ENCODE measurements around the gene PRDM12. TPM values are rescaled to one million over a fixed set of nuclear protein-coding genes. Genes with fewer than 3 reads are reported as not detected.
A peak's percentile ranks its signal among the peaks of the same experiment; 100 is the strongest.

Gene PRDM12
- total RNA-seq, 1 experiment from 2014 or later: not detected

DNA sequence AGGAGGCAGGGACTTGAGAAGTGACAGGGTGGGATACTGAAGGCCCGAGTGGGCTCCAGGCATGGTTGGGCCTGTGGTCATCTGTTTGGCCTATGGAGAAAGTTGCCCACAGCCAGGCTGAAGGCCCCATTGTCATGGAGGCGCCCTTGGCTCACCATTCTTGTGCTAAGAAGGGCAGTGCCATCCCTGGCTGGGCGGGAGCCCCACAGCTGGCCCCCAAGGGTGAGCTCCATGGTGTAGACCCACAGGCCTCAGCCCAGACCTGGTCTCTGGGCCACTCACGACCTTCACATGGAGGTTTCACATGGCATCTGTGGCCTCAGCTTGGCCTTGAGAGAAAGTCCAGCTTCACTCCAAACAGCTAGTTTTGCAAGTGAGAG is 34.3 kb upstream of the PRDM12 start:
- H3K9ac ChIP-seq (ENCODE audit: extremely low read depth, insufficient read length, low read length): no peak overlapping the region
- no peaks in the 10 kb centered on the region for H3K23me2 ChIP-seq (ENCODE audit: insufficient read length, low read depth, low read length, poor library complexity, severe bottlenecking)
- Mint-ChIP-seq H3K36me3 (ENCODE audit: insufficient read depth in 1 of 3, low read depth in 3 of 3) (peaks cover 40 to 74% (median 68%) of the 10 kb centered on the region in 3 experiments; a peak in 6 of 7 replicates), H3K27ac (peak overlapping the region; percentile 84 to 99 (median 95); a peak in 6 of 7 replicates), H3K9me3 (no peaks in the 10 kb centered on the region; a peak in 1 of 5 replicates), H3K27me3 (ENCODE audit: low read depth) (no peaks in the 10 kb centered on the region; the same call in 1 of the 2 replicates), H3K4me3 (peak overlapping the region in 1 of 2 experiments; percentile 29; a peak in 2 of 5 replicates), H3K4me1 (peaks cover 30 to 41% of the 10 kb centered on the region in 2 experiments)
- H3K18ac ChIP-seq (ENCODE audit: insufficient read length, low read depth, low read length): no peak overlapping the region
- H3K14ac ChIP-seq (ENCODE audit: insufficient read depth, low read length): no peak overlapping the region
- WGBS (ENCODE audit: extremely low coverage, insufficient read length, low lambda C conversion rate): no CpG with 5 or more reads among the region's 4 CpGs
- no peak overlapping the region for H2BK20ac ChIP-seq (ENCODE audit: low read depth, low read length, poor library complexity, severe bottlenecking)
- no peaks in the 10 kb centered on the region for H3K27me3 ChIP-seq (ENCODE audit: insufficient read depth, low read length)
- TF ChIP-seq CTCF (conservative IDR thresholded peaks at IDR 0.05): no peak
- peaks cover 4% of the 10 kb centered on the region; the same call in 1 of the 2 replicates for H3K4me1 ChIP-seq (ENCODE audit: insufficient read depth, low read length)
- no peak overlapping the region for H4K91ac ChIP-seq (ENCODE audit: insufficient read length, low read depth, low read length)
- no peaks in the 10 kb centered on the region for H3K79me2 ChIP-seq (ENCODE audit: insufficient read depth, low read length)
- no peak overlapping the region for H3T11ph ChIP-seq (ENCODE audit: low read length)
- H2BK120ac ChIP-seq (ENCODE audit: low read depth, low read length, poor library complexity, severe bottlenecking): no peak overlapping the region
- H3K79me1 ChIP-seq (ENCODE audit: insufficient read depth, low read depth, low read length, poor library complexity, severe bottlenecking): no peaks in the 10 kb centered on the region
- no peak overlapping the region for H3K23ac ChIP-seq (ENCODE audit: insufficient read length, low read depth, low read length)
- no peak overlapping the region for H3K4ac ChIP-seq (ENCODE audit: low read depth, low read length)
- no peak overlapping the region for H2AFZ ChIP-seq (ENCODE audit: low read length)
- H4K8ac ChIP-seq (replicated peaks; ENCODE audit: insufficient read length, low read depth, low read length): no peak overlapping the region
- H2BK15ac ChIP-seq (ENCODE audit: low read depth, low read length): no peak overlapping the region
- no peak overlapping the region for H2AK5ac ChIP-seq (ENCODE audit: insufficient read length, low read length)
- no peak overlapping the region for H2BK5ac ChIP-seq (ENCODE audit: insufficient read length, low read length)
- H4K20me1 ChIP-seq (ENCODE audit: control insufficient read depth, insufficient read depth, insufficient read length): no peaks in the 10 kb centered on the region
- H3K4me2 ChIP-seq (ENCODE audit: insufficient read depth, insufficient read length, low read length): no peak overlapping the region
- H4K5ac ChIP-seq (ENCODE audit: insufficient read length, low read depth, low read length): no peak overlapping the region
- H3K56ac ChIP-seq (ENCODE audit: insufficient read length, low read depth, low read length): no peak overlapping the region
- no peak for DNase-seq
- no peak overlapping the region for H3K27ac ChIP-seq (ENCODE audit: insufficient read length, low read depth, low read length)
- H2BK12ac ChIP-seq (ENCODE audit: insufficient read length, low read depth, low read length): no peak overlapping the region
- no peaks in the 10 kb centered on the region for H3K9me3 ChIP-seq (ENCODE audit: control insufficient read depth, low read depth, low read length)
